Superior temporal gyrus (tissue), 1 donor: ENCODE results near the gene FANCI.
"Not testable (repeated sequence)": the region's sequence is repeated elsewhere in the genome, so short reads cannot be mapped to it uniquely, and the experiment has no call there.

ENCODE experiments used
- DNase-seq: peaks from one replicate; pipeline ENCODE4 v3.0.0-alpha.2; 2016; ENCODE audit errors: extremely low spot score

Gene FANCI

GRCh38 chr15:89225588-89225987 lies 18.2 kb upstream of the FANCI start:
- DNase-seq = no peak

- no peak for DNase-seq
Observed at GRCh38 chr15:89226359-89227221, 17.2 kb upstream of the FANCI start.

GRCh38 chr15:89227425-89227824 lies 16.4 kb upstream of the FANCI start:
- DNase-seq = no peak

- DNase-seq = no peak
Observed at GRCh38 chr15:89230277-89230676, 13.5 kb upstream of the FANCI start.

GRCh38 chr15:89231832-89232231 lies 11.9 kb upstream of the FANCI start:
- no peak for DNase-seq

- not testable (repeated sequence) for DNase-seq
Observed at GRCh38 chr15:89239883-89240810, 3.6 kb upstream of the FANCI start.

GRCh38 chr15:89243046-89243690 lies 611 bp upstream of the FANCI start:
- no peak for DNase-seq

GRCh38 chr15:89244574-89244903 lies 760 bp downstream of the FANCI start:
- DNase-seq = no peak

GRCh38 chr15:89247446-89247845 lies 3.7 kb downstream of the FANCI start:
- no peak for DNase-seq

GRCh38 chr15:89248584-89248983 lies 4.8 kb downstream of the FANCI start:
- DNase-seq = no peak

GRCh38 chr15:89250142-89250541 lies 6.4 kb downstream of the FANCI start:
- not testable (repeated sequence) for DNase-seq

GRCh38 chr15:89277281-89277680 lies 33.5 kb downstream of the FANCI start:
- DNase-seq = not testable (repeated sequence)

GRCh38 chr15:89278307-89278706 lies 34.5 kb downstream of the FANCI start:
- no peak for DNase-seq

GRCh38 chr15:89282631-89283030 lies 38.9 kb downstream of the FANCI start:
- DNase-seq = no peak

- no peak for DNase-seq
Observed at GRCh38 chr15:89283201-89283600, 39.4 kb downstream of the FANCI start.

GRCh38 chr15:89291934-89292438 lies 48.2 kb downstream of the FANCI start:
- DNase-seq = no peak

- no peak for DNase-seq
Observed at GRCh38 chr15:89293012-89293411, 49.2 kb downstream of the FANCI start.

- peak; percentile 78 for DNase-seq
Observed at GRCh38 chr15:89299896-89300295, 56.1 kb downstream of the FANCI start.

GRCh38 chr15:89301304-89302089 lies 57.7 kb downstream of the FANCI start:
- DNase-seq = no peak

- DNase-seq = no peak
Observed at GRCh38 chr15:89303986-89304385, 60.2 kb downstream of the FANCI start.

GRCh38 chr15:89305395-89305794 lies 61.6 kb downstream of the FANCI start:
- no peak for DNase-seq
